ENCODE measurements around the gene LRBA. TPM values are rescaled to one million over a fixed set of nuclear protein-coding genes. Genes with fewer than 3 reads are reported as not detected.
A peak's percentile ranks its signal among the peaks of the same experiment; 100 is the strongest.
"Not testable (repeated sequence)": the region's sequence is repeated elsewhere in the genome, so short reads cannot be mapped to it uniquely, and the experiment has no call there.

LRBA gene
- total RNA-seq, 1 experiment from 2014 or later, result 12.5 TPM

DNA sequence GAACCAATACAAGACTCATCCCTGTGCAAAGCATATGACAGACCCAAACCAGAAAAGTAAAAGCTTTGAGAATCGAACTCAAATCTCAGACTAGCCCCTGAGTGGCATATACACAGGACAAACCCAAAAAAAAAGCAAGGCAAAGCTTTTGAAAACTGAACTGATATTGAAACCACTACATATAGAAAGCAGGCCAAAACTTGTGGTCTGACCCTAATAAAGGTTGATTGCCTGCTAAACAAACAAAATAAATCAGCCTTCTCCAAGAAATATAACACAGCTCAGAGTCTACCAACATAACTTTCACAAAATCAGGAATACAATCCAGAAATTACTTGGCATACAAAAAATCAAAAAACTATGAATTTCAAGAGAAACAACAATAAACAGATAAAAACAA, 40.3 kb downstream of the LRBA start:
- no peak for DNase-seq (ENCODE audit: low read depth)

DNA sequence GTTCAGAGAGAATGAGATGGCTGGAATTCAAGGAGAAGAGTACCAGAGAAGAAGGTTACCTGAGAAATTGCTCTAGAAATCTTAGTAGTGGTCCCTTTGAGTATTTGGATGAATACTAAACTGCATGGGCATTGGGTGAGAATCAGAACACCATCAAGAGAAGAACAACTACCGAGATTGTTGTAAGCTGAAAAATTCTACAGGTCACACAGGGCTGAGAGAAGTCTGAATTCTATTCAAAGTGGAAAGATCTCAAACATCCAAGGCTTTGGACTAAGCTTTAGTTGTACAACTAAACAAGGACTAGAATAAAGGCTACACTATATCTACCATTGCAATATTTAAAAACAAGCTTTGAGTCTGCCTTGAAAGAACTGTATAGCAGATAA, 40.8 kb downstream of the LRBA start:
- DNase-seq (ENCODE audit: low read depth), result no peak

DNA sequence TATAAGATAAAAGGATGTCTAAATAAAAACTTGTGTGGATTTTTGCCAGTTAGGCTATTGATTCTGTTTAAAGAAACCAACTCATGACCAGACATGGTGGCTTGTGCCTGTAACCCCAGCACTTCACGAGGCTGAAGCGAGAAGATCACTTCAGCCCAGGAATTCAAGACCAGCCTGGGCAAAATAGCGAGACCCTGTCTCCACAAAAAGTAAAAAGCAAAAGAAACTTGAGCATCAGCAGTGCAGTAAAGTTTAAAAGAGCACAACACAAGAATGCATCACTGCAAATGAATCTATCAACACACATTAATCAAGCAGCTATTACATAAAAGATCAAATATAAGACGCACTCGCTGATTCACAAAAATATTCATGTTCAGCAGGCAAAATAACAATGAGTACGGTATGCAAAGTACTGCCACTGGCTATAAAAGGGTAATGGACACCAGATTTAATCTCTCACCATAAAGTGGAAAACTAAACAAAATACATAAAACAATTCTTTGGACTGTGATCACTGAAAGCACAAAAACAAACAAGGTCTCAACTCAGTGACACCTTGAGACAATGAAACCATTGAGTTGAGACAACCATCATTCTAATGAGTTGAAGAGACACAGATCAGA, 41.3 kb downstream of the LRBA start:
- no peak for DNase-seq (ENCODE audit: low read depth)

DNA sequence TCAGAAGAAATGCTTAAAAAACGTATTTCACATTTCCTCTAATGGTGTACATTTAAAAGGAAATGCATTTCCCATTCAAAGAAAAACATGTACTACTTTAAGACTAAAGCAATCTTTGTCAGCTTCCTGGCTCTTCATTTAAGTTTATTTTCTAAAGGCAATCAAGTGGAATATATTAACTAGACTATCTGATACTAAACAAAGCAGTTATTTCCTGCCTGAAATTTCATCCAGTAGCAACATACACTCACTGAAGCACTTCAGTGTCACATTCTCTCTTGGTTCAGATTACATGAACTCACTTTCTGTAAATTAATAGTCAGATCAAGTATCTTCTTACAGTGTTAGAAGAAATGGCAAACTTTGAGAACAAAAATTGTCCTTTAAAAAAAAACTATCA, 42.5 kb downstream of the LRBA start:
- DNase-seq (ENCODE audit: low read depth), result no peak

DNA sequence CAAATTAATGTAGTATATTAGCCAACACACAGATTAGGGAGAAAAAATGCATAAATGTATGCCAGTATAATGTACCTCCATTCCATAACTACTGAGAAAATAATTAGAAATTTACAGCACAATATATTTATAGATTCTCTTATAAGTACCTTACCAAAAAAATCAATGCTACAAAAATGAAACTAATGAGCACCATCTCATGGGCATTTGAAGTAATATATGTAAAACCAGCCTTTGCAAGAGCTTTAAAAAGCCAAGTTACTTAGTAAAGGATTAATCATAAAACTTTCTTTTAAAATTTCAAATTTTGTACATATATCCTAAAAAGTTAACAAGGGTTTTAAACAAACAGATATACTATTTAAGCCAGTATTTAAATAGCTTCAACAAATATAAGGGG, 43.2 kb downstream of the LRBA start:
- DNase-seq (ENCODE audit: low read depth), result no peak

DNA sequence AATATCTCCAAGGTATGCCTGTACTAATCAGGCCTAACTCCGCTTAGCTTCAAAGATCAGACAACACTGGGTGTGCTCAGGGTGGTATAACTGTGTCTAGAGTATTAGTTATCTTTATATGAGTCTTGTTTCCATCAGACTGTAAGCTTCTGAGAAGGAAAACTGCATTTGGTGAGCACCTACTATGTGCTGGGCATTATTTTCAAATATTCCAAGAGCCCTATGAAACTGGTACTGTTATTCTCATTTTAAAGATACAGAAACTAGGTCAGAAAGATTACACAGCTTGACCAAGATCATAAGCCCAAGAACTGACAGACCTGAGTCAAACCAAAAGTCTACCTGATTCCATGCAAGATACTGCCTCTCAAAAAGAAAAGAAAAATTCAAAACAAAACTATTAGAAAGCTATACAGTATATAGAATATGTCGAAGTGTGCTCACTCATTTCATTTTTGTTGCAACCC, 44.4 kb downstream of the LRBA start:
- DNase-seq (ENCODE audit: low read depth), result no peak

DNA sequence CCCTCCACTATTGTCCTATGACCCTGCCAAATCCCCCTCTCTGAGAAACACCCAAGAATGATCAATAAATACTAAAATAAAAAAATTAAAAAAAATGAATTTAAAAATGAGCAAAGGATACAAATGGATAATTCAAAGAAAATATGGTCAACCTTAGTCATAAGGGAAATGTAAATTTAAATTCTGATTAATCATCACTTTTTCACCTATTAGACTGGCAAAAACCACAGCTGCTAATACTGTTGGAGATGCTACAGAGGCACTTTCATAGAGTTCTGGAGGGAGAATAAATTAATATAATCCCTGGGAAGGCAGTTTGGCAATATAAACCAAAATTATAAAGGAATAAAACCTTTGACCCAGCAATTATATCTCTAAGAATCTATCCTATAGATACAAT, 50.3 kb downstream of the LRBA start:
- no peak for DNase-seq (ENCODE audit: low read depth)

DNA sequence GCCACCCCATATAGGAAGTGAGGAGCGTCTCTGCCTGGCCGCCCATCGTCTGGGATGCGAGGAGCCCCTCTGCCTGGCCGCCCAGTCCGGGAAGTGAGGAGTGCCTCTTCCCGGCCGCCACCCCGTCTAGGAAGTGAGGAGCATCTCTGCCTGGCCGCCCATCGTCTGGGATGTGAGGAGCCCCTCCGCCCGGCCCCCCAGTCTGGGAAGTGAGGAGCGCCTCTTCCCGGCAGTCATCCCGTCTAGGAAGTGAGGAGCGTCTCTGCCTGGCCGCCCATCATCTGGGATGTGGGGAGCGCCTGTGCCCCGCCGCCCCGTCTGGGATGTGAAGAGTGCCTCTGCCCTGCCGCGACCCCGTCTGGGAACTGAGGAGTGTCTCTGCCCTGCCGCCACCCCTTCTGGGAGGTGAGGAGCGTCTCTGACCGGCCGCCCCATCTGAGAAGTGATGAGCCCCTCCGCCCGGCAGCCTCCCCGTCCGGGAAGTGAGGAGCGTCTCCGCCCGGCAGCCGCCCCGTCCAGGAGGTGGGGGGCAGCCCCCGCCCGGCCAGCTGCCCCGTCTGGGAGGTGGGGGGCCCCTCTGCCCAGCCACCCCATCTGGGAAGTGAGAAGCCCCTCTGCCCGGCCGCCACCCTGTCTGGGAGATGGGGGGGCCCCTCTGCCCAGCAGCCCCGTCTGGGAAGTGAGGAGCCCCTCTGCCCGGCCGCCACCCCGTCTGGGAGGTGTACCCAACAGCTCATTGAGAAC, 51.3 kb downstream of the LRBA start:
- DNase-seq (ENCODE audit: low read depth), result not testable (repeated sequence)

DNA sequence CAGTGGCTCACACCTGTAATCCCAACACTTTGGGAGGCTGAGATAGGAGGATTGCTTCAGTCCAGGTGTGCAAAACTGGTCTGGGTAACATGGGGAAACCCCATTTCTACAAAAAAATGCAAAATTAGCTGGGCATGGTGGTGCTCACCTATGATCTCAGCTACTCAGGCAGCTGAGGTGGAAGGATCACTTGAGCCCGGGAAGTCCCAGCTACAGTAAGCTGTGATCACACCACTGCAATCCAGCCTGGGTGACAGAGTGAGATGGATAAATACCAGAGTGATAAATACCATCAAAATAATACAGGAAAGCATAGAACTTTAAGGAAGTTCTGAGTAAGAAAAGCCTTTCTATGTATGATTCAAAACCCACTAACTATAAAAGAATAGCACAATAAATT, 52.8 kb downstream of the LRBA start:
- DNase-seq (ENCODE audit: low read depth), result no peak

DNA sequence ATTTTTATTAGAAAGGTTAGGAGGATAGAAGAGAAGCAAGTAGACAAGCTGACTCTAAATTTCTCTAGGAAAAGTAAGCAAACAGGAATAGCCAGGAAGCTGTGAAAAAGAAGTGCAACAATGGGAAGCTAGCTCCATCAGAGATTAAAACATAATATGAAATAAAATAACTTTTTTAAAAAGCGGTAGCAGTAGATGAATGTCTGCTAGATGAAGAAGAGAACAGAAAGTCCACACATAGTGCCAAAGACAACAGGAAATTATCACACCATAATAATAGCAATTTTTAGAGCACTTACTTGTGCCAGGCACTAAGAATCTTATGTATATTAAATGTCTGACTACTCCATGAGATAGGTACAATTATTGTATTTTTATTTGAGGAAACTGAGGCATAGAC, 53.5 kb downstream of the LRBA start:
- no peak for DNase-seq (ENCODE audit: low read depth)

DNA sequence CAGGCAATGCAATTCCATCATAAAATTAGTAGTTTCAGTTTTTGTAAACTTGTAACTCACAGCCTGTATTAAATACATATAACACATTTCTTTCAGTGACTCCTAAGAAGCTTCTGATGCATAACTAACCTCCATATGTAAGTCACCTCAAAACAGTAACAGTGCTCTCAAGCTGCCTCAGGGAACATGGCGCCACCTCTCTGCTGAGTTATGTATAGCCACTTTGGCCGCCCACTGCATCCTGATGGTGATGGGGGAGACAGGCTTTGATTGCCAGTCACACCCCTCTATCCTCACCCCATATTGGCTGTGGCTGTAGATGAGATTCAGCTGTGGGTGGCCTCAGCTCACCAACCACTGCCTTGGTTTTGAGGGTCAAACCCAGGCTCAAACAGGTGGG, 54.3 kb downstream of the LRBA start:
- DNase-seq (ENCODE audit: low read depth), result peak; percentile 31

DNA sequence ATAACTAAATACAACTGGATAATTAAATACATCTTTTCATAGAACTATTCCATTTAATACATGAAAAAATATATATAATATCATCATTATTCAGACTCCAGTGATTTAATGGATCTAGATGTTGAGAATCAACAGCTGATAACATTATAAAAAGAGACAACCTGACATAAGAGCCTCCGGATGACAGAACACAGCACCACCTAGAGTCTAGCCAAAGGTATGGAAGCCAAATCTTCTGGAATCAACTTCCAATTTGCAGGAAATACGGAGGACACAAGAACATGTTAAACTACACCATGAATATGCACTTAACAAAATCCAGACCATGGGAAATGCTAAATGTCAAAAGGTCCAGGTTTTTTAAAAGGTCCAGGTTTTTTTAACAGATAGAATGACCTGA, 55.0 kb downstream of the LRBA start:
- peak; percentile 43 for DNase-seq (ENCODE audit: low read depth)

DNA sequence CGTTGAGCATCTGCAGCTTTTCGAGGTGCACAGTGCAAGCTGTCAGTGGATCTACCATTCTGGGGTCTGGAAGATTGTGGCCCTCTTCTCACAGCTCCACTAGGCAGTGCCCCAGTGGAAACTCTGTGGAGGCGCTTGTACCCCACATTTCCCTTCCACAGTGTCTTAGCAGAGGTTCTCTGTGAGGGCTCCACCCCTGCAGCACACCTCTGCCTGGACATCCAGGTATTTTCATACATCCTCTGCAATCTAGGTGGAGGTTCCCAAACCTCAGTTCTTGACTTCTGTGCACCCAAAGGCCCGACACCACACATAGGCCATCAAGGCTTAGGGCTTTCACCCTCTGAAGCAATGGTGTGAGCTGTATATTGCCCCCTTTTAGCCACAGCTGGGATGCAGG, 57.1 kb downstream of the LRBA start:
- DNase-seq (ENCODE audit: low read depth), result not testable (repeated sequence)

DNA sequence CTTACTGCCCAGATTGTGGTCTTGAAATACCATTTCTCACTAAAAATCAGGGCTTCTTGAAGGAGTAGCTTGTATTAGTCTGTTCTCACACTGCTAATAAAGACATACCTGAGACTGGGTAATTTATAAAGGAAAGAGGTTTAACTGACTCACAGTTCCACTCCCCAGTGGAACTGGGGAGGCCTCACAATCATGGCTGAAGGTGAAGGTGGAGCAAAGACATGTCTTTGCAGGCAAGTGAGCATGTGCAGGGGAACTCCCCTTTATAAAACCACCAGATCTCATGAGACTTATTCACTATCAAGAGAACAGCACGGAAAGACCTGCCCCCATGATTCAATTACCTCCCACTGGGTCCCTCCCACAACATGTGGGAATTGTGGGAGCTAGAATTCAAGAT, 58.0 kb downstream of the LRBA start:
- not testable (repeated sequence) for DNase-seq (ENCODE audit: low read depth)

DNA sequence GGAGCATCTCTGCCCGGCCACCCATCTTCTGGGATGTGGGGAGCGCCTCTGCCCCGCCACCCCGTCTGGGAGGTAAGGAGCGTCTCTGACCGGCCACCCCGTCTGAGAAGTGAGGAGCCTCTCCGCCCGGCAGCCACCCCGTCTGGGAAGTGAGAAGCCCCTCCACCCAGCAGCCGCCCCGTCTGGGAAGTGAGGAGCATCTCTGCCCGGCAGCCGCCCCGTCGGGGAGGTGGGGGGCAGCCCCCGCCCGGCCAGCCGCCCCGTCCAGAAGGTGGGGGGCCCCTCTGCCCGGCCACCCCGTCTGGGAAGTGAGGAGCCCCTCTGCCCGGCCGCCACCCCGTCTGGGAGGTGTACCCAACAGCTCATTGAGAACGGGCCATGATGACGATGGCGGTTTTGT, 61.2 kb downstream of the LRBA start:
- not testable (repeated sequence) for DNase-seq (ENCODE audit: low read depth)

DNA sequence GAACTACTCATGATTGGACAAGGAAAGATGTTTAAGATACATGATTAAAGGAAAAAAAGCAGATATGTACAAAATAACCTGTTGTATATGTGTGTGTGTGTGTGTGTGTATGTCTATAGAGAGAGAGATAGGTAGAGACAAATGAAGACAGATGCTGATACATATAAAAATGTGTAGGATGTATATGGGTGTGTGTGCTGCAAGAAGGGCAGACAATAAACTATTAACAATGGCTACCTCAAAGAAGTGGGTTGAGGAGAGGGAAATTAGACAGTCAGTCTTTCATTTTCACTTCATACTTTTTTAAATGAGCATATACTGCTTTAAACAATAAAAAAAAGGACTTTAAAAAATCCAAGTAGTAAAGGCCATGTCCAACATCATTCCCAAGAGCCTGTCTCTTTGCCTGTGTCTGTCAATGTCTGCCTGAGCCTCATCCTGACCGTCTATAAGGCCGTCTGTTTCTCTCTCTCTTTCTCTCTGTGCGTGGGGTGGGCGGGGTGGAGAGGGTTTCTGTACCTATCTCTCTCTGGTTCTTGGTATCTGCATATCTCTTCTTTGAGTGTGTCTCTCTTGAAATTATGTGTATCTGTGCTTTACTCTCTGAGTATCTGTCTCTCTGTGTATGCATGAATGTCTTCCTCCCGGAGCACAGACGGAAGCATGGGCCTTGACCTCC, 62.8 kb downstream of the LRBA start:
- DNase-seq (ENCODE audit: low read depth), result no peak

DNA sequence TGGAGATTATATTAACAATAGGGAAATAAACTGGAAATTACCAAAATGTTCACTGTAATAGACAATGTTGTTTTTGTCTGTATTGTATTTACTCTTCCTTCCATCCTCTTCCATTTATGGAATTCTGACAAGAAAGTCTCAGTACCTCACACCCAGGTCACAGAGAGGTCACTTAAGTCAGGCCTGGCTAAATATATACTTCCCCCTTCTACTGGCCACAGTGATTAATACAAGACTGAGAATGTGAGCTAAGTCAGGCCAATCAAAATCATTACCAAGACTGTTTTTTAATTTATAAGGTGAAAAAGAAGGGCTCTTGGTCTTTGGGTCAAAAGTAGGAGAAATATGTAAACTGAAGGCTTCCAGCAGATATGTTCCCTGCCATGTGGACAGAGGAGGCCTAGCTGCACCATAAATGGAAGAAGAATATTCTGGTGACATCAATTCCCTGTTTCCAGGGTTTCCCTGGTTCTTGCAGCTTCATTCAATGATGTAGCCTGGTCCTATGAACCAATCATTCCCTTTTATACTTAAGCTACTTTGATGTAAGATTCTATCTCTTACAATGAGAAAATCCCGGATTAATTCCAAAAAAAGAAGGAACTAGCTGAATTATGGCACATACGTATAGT, 64.3 kb downstream of the LRBA start:
- no peak for DNase-seq (ENCODE audit: low read depth)

DNA sequence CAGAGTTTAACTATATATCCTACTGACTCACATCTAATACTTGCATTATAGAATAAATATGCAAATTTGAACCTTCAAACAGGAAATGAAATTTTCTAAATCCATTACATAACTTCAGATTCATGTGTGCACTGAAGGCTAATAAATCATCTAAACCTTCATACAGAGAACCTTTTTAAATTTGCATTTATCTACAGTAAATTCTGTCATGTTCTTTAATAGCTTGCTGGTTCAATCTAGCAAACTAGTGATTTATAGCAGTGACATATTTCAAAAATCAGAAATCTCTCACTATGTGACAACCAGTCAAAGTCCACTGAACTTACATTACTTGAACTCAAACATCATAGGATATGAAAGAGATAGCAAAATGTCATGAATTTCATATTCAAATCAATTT, 65.1 kb downstream of the LRBA start:
- DNase-seq (ENCODE audit: low read depth), result no peak

DNA sequence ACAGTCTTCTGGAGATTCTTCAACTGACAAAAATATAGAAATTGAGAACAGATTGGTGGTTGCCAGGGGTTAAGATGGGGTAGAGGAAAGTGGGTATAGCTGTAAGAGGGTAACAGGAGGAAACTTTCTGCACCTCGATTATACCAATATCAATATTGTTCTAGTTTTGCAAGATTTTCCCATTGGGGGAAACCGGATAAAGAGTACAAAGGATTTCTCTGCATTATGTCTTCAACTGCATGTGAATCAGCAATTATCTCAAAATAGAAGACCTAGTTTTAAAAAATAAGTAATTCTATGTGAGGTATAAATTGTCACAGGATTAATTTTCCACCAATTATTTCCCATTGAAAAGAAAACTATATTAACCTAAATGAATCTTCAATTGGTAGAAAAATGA, 65.7 kb downstream of the LRBA start:
- no peak for DNase-seq (ENCODE audit: low read depth)

DNA sequence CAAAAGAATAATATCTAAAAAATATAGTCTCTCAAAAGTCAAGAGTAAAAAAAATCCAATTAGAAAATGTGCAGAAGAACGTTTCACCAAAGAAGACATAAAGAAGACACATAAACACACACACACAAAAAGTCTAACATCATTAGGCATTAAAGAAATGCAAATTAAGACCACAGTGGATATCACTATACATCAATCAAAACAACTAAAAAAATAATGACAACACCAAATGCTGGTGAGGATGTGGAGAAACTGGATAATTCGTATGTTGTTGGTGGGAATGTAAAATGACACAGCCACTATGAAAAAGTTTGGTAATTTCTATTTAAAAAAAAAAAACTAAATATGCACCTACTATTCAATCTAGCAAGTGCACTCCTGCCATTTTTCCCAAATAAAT, 66.4 kb downstream of the LRBA start:
- DNase-seq (ENCODE audit: low read depth), result no peak

DNA sequence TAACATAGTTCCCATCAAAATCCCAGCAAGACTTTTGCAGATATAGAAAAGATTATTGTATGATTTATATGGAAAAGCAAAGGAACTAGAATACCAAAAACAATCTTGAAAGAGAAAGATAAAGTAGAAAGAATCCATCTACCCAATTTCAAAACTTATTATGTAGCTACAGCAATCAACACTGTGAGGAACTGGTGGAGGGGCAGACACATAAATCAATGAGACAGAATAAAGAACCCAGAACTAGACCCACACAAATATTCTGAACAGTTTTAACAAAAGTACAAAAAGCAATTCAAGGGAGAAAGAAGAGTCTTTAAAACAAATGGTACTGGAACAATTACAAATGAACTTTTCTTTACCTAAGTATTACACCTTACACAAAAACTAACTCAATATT, 67.0 kb downstream of the LRBA start:
- no peak for DNase-seq (ENCODE audit: low read depth)

DNA sequence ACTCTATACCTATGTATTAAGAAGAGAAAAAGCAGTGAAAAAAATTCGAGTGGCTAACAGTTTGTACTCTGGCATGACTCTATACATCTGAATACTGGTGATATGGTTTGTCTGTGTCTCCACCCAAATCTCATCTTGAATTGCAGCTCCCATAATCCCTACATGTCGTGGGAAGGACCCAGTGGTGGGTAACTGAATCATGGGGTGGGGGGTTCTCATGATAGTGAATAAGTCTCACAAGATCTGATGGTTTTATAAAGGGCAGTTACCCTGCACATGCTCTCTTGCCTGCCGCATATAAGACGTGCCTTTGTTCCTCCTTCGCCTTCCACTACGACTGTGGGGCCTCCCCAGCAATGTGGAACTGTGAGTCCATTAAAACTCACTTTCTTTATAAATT, 70.4 kb downstream of the LRBA start:
- no peak for DNase-seq (ENCODE audit: low read depth)

DNA sequence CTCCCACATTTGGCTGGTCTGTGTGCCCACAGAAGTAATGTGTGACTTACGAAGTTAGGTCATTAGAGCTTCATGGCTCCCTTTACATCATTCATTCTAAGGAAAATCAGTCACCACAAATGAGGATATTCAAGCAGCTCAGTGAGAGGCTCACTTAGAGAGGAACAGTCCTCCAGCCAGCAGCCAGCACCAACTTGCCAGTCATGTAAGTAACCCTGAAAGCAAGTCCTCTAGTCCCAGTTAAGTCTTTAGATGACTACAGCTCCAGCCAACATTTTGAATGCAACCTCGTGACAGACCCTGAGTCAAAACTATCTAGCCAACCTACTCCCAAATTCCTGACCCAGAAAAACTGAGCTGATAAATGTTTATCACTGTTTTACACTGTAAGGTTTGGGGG, 71.3 kb downstream of the LRBA start:
- DNase-seq (ENCODE audit: low read depth), result no peak
